Astrocyte (in vitro differentiated cells and primary cell): ENCODE data around the gene ELOVL7. TPM values are rescaled to one million over a fixed set of nuclear protein-coding genes. Genes with fewer than 3 reads are reported as not detected.

Experiments
- DNase-seq: peaks from one replicate; pipeline ENCODE4 v3.0.0-alpha.2; 2010; ENCODE audit warnings: low read depth
- FAIRE-seq: peaks from 2 replicates; lab custom pipeline; 2011; peaks lifted over from hg19 to GRCh38; lab: Jason Lieb, UNC
- H2AFZ ChIP-seq: 2 replicates; pipeline ENCODE4 v1.6.0; 2012; ENCODE audit warnings: low read depth, low read length, inconsistent platforms
- H3K27ac ChIP-seq: 2 replicates; pipeline ENCODE4 v1.5.1; 2011; ENCODE audit warnings: low read depth, low read length, inconsistent platforms
- H3K27me3 ChIP-seq: 2 replicates; pipeline ENCODE4 v1.6.0; 2011; ENCODE audit warnings: low read length, inconsistent platforms; ENCODE audit not compliant: insufficient read depth
- H3K36me3 ChIP-seq: 2 replicates; pipeline ENCODE4 v1.5.1; 2011; ENCODE audit warnings: low read length, inconsistent platforms; ENCODE audit not compliant: insufficient read depth
- H3K4me1 ChIP-seq: 2 replicates; pipeline ENCODE4 v1.5.1; 2011; ENCODE audit warnings: low read length, inconsistent platforms; ENCODE audit not compliant: insufficient read depth
- H3K4me2 ChIP-seq: 2 replicates; pipeline ENCODE4 v1.6.0; 2012; ENCODE audit warnings: low read length, inconsistent platforms
- H3K4me3 ChIP-seq: 2 replicates; pipeline ENCODE4 v1.5.1; 2011; ENCODE audit warnings: low read depth, mild to moderate bottlenecking, low read length, inconsistent platforms; ENCODE audit not compliant: insufficient read depth
- H3K79me2 ChIP-seq: 2 replicates; pipeline ENCODE4 v1.6.0; 2012; ENCODE audit warnings: mild to moderate bottlenecking, low read length, inconsistent platforms; ENCODE audit not compliant: insufficient read depth
- H3K9ac ChIP-seq: 2 replicates; pipeline ENCODE4 v1.6.0; 2012; ENCODE audit warnings: mild to moderate bottlenecking, low read length, inconsistent platforms
- H3K9me3 ChIP-seq: 2 replicates; pipeline ENCODE4 v1.5.1; 2012; ENCODE audit warnings: low read depth, mild to moderate bottlenecking, low read length, inconsistent platforms; ENCODE audit not compliant: insufficient read depth
- H4K20me1 ChIP-seq: 2 replicates; pipeline ENCODE4 v1.6.0; 2012; ENCODE audit warnings: low read length, inconsistent platforms; ENCODE audit not compliant: insufficient read depth
- H3K27ac Mint-ChIP-seq: one replicate; pipeline ENCODE4 v1.8.0; 2021; ENCODE audit warnings: mild to moderate bottlenecking, mixed read lengths; ENCODE audit not compliant: unreplicated experiment
- H3K27me3 Mint-ChIP-seq: one replicate; pipeline ENCODE4 v1.8.0; 2021; ENCODE audit warnings: low read depth, mixed read lengths; ENCODE audit not compliant: unreplicated experiment
- H3K36me3 Mint-ChIP-seq: one replicate; pipeline ENCODE4 v1.8.0; 2021; ENCODE audit warnings: low read depth, mixed read lengths; ENCODE audit not compliant: unreplicated experiment
- H3K4me1 Mint-ChIP-seq: one replicate; pipeline ENCODE4 v1.8.0; 2021; ENCODE audit warnings: low read depth, mixed read lengths; ENCODE audit not compliant: unreplicated experiment
- H3K4me3 Mint-ChIP-seq: one replicate; pipeline ENCODE4 v1.8.0; 2021; ENCODE audit warnings: mild to moderate bottlenecking, moderate library complexity, mixed read lengths; ENCODE audit not compliant: unreplicated experiment
- H3K9me3 Mint-ChIP-seq: one replicate; pipeline ENCODE4 v1.8.0; 2021; ENCODE audit warnings: mild to moderate bottlenecking, mixed read lengths; ENCODE audit not compliant: unreplicated experiment
- EZH2 ChIP-seq: IDR thresholded peaks from 2 replicates; pipeline ENCODE4 v1.6.1; 2012; ENCODE audit warnings: mild to moderate bottlenecking, low read length, inconsistent platforms; ENCODE audit not compliant: insufficient read depth
- total RNA-seq: library from RNA; stranded (reverse); gene quantifications from 2 replicates; pipeline ENCODE4 v1.2.1, GENCODE V29; 2021
- TF ChIP-seq, protein P1 (sequence below): IDR thresholded peaks from 2 replicates; pipeline ENCODE4 v1.5.1; 2011; ENCODE audit warnings: low read depth, mild to moderate bottlenecking, inconsistent platforms, low read length, moderate library complexity; ENCODE audit not compliant: insufficient read depth

Gene ELOVL7
- total RNA-seq, 1 donor from 2014 or later, result 1.0 TPM

GRCh38 chr5:60803712-60804111, 40.4 kb downstream of the ELOVL7 start:
- Histone ChIP-seq H3K27me3 (no peaks in the 10 kb centered on the region), H3K4me2 (no peak overlapping the region), H4K20me1 (no peaks in the 10 kb centered on the region), H3K9ac (no peak overlapping the region), H3K27ac (no peak overlapping the region), H3K4me3 (no peak overlapping the region), H3K4me1 (no peaks in the 10 kb centered on the region), H3K9me3 (no peaks in the 10 kb centered on the region), H3K79me2 (no peaks in the 10 kb centered on the region), H3K36me3 (no peaks in the 10 kb centered on the region), H2AFZ (no peak overlapping the region)
- TF ChIP-seq EZH2, result no peak
- TF ChIP-seq, protein P1, sequence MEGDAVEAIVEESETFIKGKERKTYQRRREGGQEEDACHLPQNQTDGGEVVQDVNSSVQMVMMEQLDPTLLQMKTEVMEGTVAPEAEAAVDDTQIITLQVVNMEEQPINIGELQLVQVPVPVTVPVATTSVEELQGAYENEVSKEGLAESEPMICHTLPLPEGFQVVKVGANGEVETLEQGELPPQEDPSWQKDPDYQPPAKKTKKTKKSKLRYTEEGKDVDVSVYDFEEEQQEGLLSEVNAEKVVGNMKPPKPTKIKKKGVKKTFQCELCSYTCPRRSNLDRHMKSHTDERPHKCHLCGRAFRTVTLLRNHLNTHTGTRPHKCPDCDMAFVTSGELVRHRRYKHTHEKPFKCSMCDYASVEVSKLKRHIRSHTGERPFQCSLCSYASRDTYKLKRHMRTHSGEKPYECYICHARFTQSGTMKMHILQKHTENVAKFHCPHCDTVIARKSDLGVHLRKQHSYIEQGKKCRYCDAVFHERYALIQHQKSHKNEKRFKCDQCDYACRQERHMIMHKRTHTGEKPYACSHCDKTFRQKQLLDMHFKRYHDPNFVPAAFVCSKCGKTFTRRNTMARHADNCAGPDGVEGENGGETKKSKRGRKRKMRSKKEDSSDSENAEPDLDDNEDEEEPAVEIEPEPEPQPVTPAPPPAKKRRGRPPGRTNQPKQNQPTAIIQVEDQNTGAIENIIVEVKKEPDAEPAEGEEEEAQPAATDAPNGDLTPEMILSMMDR, result no peak
- no peak overlapping the region for H3K27ac Mint-ChIP-seq
- no peaks in the 10 kb centered on the region for H3K27me3 Mint-ChIP-seq
- FAIRE-seq (no peak), DNase-seq (no peak)
- no peaks in the 10 kb centered on the region for H3K36me3 Mint-ChIP-seq
- H3K9me3 Mint-ChIP-seq, result no peaks in the 10 kb centered on the region
- peaks cover under 1% of the 10 kb centered on the region for H3K4me1 Mint-ChIP-seq
- H3K4me3 Mint-ChIP-seq, result no peak overlapping the region

GRCh38 chr5:60802986-60803385, 41.1 kb downstream of the ELOVL7 start:
- no peaks in the 10 kb centered on the region for H4K20me1 ChIP-seq
- H3K79me2 ChIP-seq, result no peaks in the 10 kb centered on the region
- FAIRE-seq (no peak), DNase-seq (no peak)
- H3K9ac ChIP-seq, result no peak overlapping the region
- H3K4me2 ChIP-seq, result no peak overlapping the region
- Mint-ChIP-seq H3K36me3 (no peaks in the 10 kb centered on the region), H3K27me3 (no peaks in the 10 kb centered on the region), H3K9me3 (no peaks in the 10 kb centered on the region), H3K27ac (no peak overlapping the region), H3K4me3 (no peak overlapping the region), H3K4me1 (no peaks in the 10 kb centered on the region)
- H3K4me3 ChIP-seq, result no peak overlapping the region
- H3K9me3 ChIP-seq, result no peaks in the 10 kb centered on the region
- H3K36me3 ChIP-seq, result no peaks in the 10 kb centered on the region
- TF ChIP-seq EZH2, result no peak
- TF ChIP-seq, protein P1, result no peak
- H2AFZ ChIP-seq, result no peak overlapping the region
- no peak overlapping the region for H3K27ac ChIP-seq
- H3K27me3 ChIP-seq, result no peaks in the 10 kb centered on the region
- H3K4me1 ChIP-seq, result no peaks in the 10 kb centered on the region

DNA sequence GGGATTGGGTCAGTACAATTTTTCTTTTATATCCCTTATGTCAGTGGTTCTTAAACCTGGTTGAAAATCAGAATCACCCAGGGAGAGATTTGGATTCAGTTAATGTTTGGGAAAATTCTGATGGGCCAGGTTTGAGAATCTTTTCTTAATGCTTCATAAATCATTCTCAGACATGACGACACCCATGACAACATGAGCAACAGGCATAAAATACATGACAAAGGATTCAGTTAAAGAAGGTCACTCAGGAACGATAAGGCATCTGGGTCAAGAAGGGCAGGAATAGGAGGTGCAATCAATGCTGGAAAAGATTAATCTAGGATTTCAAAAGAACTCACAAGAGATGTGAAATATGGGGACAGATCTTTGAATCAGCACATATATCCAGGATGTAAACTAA, 41.8 kb downstream of the ELOVL7 start:
- Histone ChIP-seq H4K20me1 (no peaks in the 10 kb centered on the region), H3K4me3 (no peak overlapping the region), H3K4me1 (no peaks in the 10 kb centered on the region), H2AFZ (no peak overlapping the region), H3K9ac (no peak overlapping the region), H3K36me3 (no peaks in the 10 kb centered on the region), H3K27ac (no peak overlapping the region), H3K79me2 (no peaks in the 10 kb centered on the region), H3K27me3 (no peaks in the 10 kb centered on the region), H3K4me2 (no peak overlapping the region), H3K9me3 (no peaks in the 10 kb centered on the region)
- no peaks in the 10 kb centered on the region for H3K4me1 Mint-ChIP-seq
- no peak for TF ChIP-seq EZH2
- TF ChIP-seq, protein P1, result no peak
- FAIRE-seq (no peak), DNase-seq (no peak)
- H3K27me3 Mint-ChIP-seq, result no peaks in the 10 kb centered on the region
- no peaks in the 10 kb centered on the region for H3K36me3 Mint-ChIP-seq
- H3K27ac Mint-ChIP-seq, result no peak overlapping the region
- no peaks in the 10 kb centered on the region for H3K9me3 Mint-ChIP-seq
- no peak overlapping the region for H3K4me3 Mint-ChIP-seq
